NT2/D1 (cell line): Measurements from ENCODE around the gene LIN37.
A peak's percentile ranks its signal among the peaks of the same experiment; 100 is the strongest.
"Not testable (repeated sequence)": the region's sequence is repeated elsewhere in the genome, so short reads cannot be mapped to it uniquely, and the experiment has no call there.

ENCODE experiments used
- DNase-seq: peaks from one replicate; pipeline ENCODE4 v3.0.0-alpha.2; 2011; ENCODE audit warnings: low read depth, low spot score
- H3K27me3 ChIP-seq: 2 replicates; pipeline ENCODE4 v1.6.0; 2011; ENCODE audit warnings: mild to moderate bottlenecking; ENCODE audit not compliant: insufficient read length, insufficient read depth
- H3K36me3 ChIP-seq: 2 replicates; pipeline ENCODE4 v1.6.1; 2011; ENCODE audit warnings: mild to moderate bottlenecking, low read length, mixed read lengths; ENCODE audit not compliant: insufficient read depth, insufficient read length
- H3K4me1 ChIP-seq: 2 replicates; pipeline ENCODE4 v1.5.1; 2011; ENCODE audit not compliant: insufficient read depth, insufficient read length
- H3K4me3 ChIP-seq: 2 replicates; pipeline ENCODE4 v1.5.1; 2011; ENCODE audit warnings: low read depth; ENCODE audit not compliant: insufficient read length
- H3K9ac ChIP-seq: 2 replicates; pipeline ENCODE4 v1.6.0; 2011; ENCODE audit warnings: low read depth; ENCODE audit not compliant: insufficient read length
- H3K9me3 ChIP-seq: 2 replicates; pipeline ENCODE4 v1.5.1; 2011; ENCODE audit warnings: mild to moderate bottlenecking, low read length; ENCODE audit not compliant: insufficient read depth
- SUZ12 ChIP-seq: IDR thresholded peaks from 2 replicates; pipeline ENCODE4 v1.6.1; 2011; ENCODE audit not compliant: insufficient read length, insufficient read depth; ENCODE audit errors: extremely low read depth
- YY1 ChIP-seq: IDR thresholded peaks from 2 replicates; pipeline ENCODE4 v1.6.1; 2011; ENCODE audit not compliant: insufficient read length, insufficient read depth
- ZNF274 ChIP-seq: IDR thresholded peaks from 2 replicates; pipeline ENCODE4 v1.6.1; 2011; ENCODE audit warnings: mild to moderate bottlenecking, low read depth, low read length

The LIN37 gene

GRCh38 chr19:35766571-35767104 lies 18.3 kb downstream of the LIN37 start:
- Histone ChIP-seq H3K27me3 (no peaks in the 10 kb centered on the region), H3K4me3 (no peak overlapping the region), H3K4me1 (peaks cover 6% of the 10 kb centered on the region), H3K36me3 (peaks cover 39% of the 10 kb centered on the region), H3K9ac (no peak overlapping the region), H3K9me3 (no peaks in the 10 kb centered on the region)
- TF ChIP-seq YY1 (no peak), SUZ12 (no peak), ZNF274 (no peak)
- no peak for DNase-seq

- no peaks in the 10 kb centered on the region for H3K9me3 ChIP-seq
- H3K4me1 ChIP-seq = peaks cover 6% of the 10 kb centered on the region
- DNase-seq = no peak
- H3K9ac ChIP-seq = peak overlapping the region; percentile 56
- H3K4me3 ChIP-seq = no peak overlapping the region
- TF ChIP-seq YY1 (no peak), ZNF274 (no peak), SUZ12 (no peak)
- no peaks in the 10 kb centered on the region for H3K27me3 ChIP-seq
- peaks cover 31% of the 10 kb centered on the region for H3K36me3 ChIP-seq
These were observed 19.1 kb downstream of the LIN37 start for GRCh38 chr19:35767288-35768081.

- Histone ChIP-seq H3K36me3 (peaks cover 28% of the 10 kb centered on the region), H3K4me1 (peaks cover 6% of the 10 kb centered on the region), H3K9ac (peak overlapping the region; percentile 32), H3K4me3 (no peak overlapping the region), H3K9me3 (no peaks in the 10 kb centered on the region), H3K27me3 (no peaks in the 10 kb centered on the region)
- TF ChIP-seq YY1 (no peak), SUZ12 (no peak), ZNF274 (no peak)
- no peak for DNase-seq
These were observed 19.7 kb downstream of the LIN37 start for GRCh38 chr19:35768082-35768421.

DNA sequence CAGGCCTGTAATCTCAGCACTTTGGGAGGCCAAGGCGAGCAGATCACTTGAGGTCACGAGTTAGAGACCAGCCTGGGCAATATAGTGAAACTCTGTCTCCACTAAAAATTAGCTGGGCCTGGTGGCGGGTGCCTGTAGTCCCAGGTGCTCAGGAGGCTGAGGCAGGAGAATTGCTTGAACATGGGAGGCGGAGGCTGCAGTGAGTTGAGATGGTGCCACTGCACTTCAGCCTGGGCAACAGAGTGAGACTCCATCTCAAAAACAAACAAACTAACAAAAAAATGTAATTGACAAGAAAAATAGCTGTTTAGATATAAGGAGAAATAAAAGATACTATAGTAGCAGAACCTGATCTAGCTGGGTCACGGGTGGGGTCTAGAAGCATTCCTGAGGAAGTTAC lies 24.0 kb downstream of the LIN37 start:
- not testable (repeated sequence) for H3K4me3 ChIP-seq, H3K9me3 ChIP-seq, DNase-seq, H3K9ac ChIP-seq
- Histone ChIP-seq H3K27me3 (peaks cover 13% of the 10 kb centered on the region), H3K36me3 (peaks cover 12% of the 10 kb centered on the region), H3K4me1 (peaks cover 16% of the 10 kb centered on the region)

- Histone ChIP-seq H3K4me1 (peaks cover 16% of the 10 kb centered on the region), H3K4me3 (no peak overlapping the region), H3K36me3 (peaks cover 9% of the 10 kb centered on the region), H3K27me3 (peaks cover 19% of the 10 kb centered on the region), H3K9ac (no peak overlapping the region), H3K9me3 (no peaks in the 10 kb centered on the region)
- no peak for TF ChIP-seq SUZ12
- TF ChIP-seq YY1 = no peak
- TF ChIP-seq ZNF274 = no peak
- DNase-seq = no peak
These were observed 24.8 kb downstream of the LIN37 start for GRCh38 chr19:35773020-35773806.

DNA sequence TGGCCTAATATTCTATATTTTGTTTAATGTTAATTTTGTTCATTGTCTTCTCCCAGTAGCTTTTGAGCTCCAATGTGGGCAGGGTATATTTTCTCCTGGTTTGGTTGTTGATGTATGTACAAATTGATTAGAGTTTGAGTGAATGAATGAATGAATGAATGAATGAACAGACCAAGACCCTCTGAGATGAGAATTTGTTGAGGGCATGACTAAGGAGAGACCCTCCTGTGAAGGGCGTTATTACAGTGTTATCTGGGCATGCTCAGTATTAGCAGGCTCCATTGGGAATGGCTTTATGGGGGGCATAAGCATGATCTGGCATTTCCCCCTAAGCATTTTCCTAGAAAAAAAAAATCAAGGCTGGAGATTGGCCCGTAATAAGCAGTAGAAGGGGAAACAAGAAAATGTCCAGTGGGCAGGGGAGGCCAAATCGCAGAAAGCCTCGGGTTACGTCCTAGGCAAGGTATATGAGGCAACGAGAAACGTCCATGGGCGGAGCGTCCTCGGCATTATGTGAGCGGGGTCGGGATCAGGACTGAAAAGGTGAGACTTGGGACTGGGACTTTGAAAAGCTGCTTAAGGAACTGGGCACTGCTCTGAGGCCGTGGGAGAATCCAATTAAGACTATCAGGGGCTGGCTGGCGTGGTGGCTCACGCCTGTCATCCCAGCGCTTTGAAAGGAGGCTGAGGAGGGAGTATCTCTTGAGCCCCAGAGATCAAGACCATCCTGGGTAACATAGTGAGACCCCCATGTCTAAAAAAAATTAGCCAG lies 26.1 kb downstream of the LIN37 start:
- peaks cover 25% of the 10 kb centered on the region for H3K27me3 ChIP-seq
- no peak for DNase-seq
- no peak overlapping the region for H3K9ac ChIP-seq
- no peaks in the 10 kb centered on the region for H3K9me3 ChIP-seq
- H3K4me3 ChIP-seq = no peak overlapping the region
- H3K36me3 ChIP-seq = no peaks in the 10 kb centered on the region
- peaks cover 15% of the 10 kb centered on the region for H3K4me1 ChIP-seq
- TF ChIP-seq ZNF274 (no peak), SUZ12 (no peak), YY1 (no peak)

GRCh38 chr19:35775046-35775297 lies 26.6 kb downstream of the LIN37 start:
- TF ChIP-seq YY1 (no peak), SUZ12 (no peak), ZNF274 (no peak)
- Histone ChIP-seq H3K36me3 (no peaks in the 10 kb centered on the region), H3K4me3 (no peak overlapping the region), H3K9ac (no peak overlapping the region), H3K27me3 (peaks cover 25% of the 10 kb centered on the region), H3K9me3 (no peaks in the 10 kb centered on the region), H3K4me1 (peaks cover 15% of the 10 kb centered on the region)
- no peak for DNase-seq
